H1 (cell line): ENCODE results near the gene CELF3. TPM values are rescaled to one million over a fixed set of nuclear protein-coding genes. Genes with fewer than 3 reads are reported as not detected.
A peak's percentile ranks its signal among the peaks of the same experiment; 100 is the strongest.

Experiments used
- CTCF ChIA-PET: fragments of 300-600 bp; sonication (Branson Sonifier 250); formaldehyde crosslinking; loops from one replicate; lab custom pipeline; 2021; ENCODE audit not compliant: partially characterized antibody; lab: Charles Lee
- POLR2A ChIA-PET: fragments of 300-600 bp; sonication (Branson Sonifier 250); formaldehyde crosslinking; loops from one replicate; lab custom pipeline; 2021; ENCODE audit warnings: inconsistent platforms; ENCODE audit not compliant: partially characterized antibody; lab: Charles Lee
- DNase-seq, 2 experiments: peaks; one replicate each; pipeline versions ENCODE4 v3.0.0 to v3.0.0-alpha.2; 2010 to 2022; ENCODE audit warnings: low spot score in 2 of 2, low read depth in 1 of 2, mixed read lengths in 1 of 2
- FAIRE-seq: peaks from 2 replicates; lab custom pipeline; 2011; peaks lifted over from hg19 to GRCh38; lab: Jason Lieb, UNC
- H2AFZ ChIP-seq: 2 replicates; pipeline ENCODE4 v1.8.1; 2012; ENCODE audit warnings: low read length, inconsistent platforms
- H2AK5ac ChIP-seq: 2 replicates; pipeline ENCODE4 v1.6.1; 2013; ENCODE audit warnings: low read depth, low read length
- H2BK120ac ChIP-seq: replicated peaks from 2 replicates; pipeline ENCODE3; 2013; ENCODE audit warnings: low read depth, low read length, inconsistent platforms
- H2BK12ac ChIP-seq: 2 replicates; pipeline ENCODE4 v1.6.1; 2013; ENCODE audit warnings: low read depth, low read length
- H2BK15ac ChIP-seq: 2 replicates; pipeline ENCODE4 v1.6.1; 2013; ENCODE audit warnings: low read length
- H2BK20ac ChIP-seq: 2 replicates; pipeline ENCODE4 v1.6.1; 2013; ENCODE audit warnings: low read length
- H2BK5ac ChIP-seq: 2 replicates; pipeline ENCODE4 v1.6.1; 2013; ENCODE audit warnings: low read depth, low read length
- H3K14ac ChIP-seq: 2 replicates; pipeline ENCODE4 v1.6.1; 2013; ENCODE audit warnings: inconsistent platforms; ENCODE audit not compliant: insufficient read length
- H3K18ac ChIP-seq: 2 replicates; pipeline ENCODE4 v1.6.1; 2013; ENCODE audit warnings: low read length; ENCODE audit errors: extremely low read depth
- H3K23ac ChIP-seq: 2 replicates; pipeline ENCODE4 v1.6.1; 2013; ENCODE audit warnings: inconsistent platforms; ENCODE audit not compliant: insufficient read length
- H3K23me2 ChIP-seq: 2 replicates; pipeline ENCODE4 v1.6.1; 2013; ENCODE audit warnings: low read depth, low read length
- H3K27ac ChIP-seq: 2 replicates; pipeline ENCODE4 v1.6.1; 2011; ENCODE audit warnings: low read depth, low read length, inconsistent platforms
- H3K27me3 ChIP-seq, 4 experiments: replicated peaks in 1 of 4; 1 replicate in 1 of 4; 2 replicates in 3 of 4; pipeline versions ENCODE4 v1.6.1 to v1.8.1; 2011 to 2013; ENCODE audit warnings: low read length in 3 of 4, mild to moderate bottlenecking in 3 of 4, inconsistent platforms in 2 of 4, mixed read lengths in 2 of 4, moderate library complexity in 1 of 4; ENCODE audit not compliant: control insufficient read depth in 3 of 4, insufficient read depth in 3 of 4; ENCODE audit errors: extremely low read depth in 1 of 4
- H3K36me3 ChIP-seq, 4 experiments: 2 replicates each; pipeline versions ENCODE4 v1.6.1 to v1.8.1; 2011 to 2013; ENCODE audit warnings: mild to moderate bottlenecking in 4 of 4, low read length in 3 of 4, moderate library complexity in 2 of 4, control low read depth in 1 of 4, inconsistent platforms in 1 of 4; ENCODE audit not compliant: insufficient read depth in 4 of 4, control insufficient read depth in 2 of 4
- H3K4ac ChIP-seq: replicated peaks from 2 replicates; pipeline ENCODE3; 2013; ENCODE audit warnings: low read length, low read depth, mixed read lengths, inconsistent platforms; ENCODE audit not compliant: insufficient read length
- H3K4me1 ChIP-seq, 4 experiments: replicated peaks in 1 of 4; 1 replicate in 1 of 4; 2 replicates in 3 of 4; pipeline versions ENCODE4 v1.6.1 to v1.8.1; 2011 to 2013; ENCODE audit warnings: low read length in 3 of 4, inconsistent platforms in 2 of 4, mixed read lengths in 1 of 4; ENCODE audit not compliant: insufficient read depth in 4 of 4, control insufficient read depth in 3 of 4
- H3K4me2 ChIP-seq, 2 experiments: 2 replicates each; pipeline versions ENCODE4 v1.6.1 to v1.8.1; 2011 to 2013; ENCODE audit warnings: low read depth in 2 of 2, low read length in 2 of 2, control low read depth in 1 of 2, inconsistent platforms in 1 of 2, mild to moderate bottlenecking in 1 of 2; ENCODE audit not compliant: insufficient read depth in 1 of 2
- H3K4me3 ChIP-seq, 4 experiments: fragments of 200-600, 300-600 bp in 1 of 4; sonication (generic), shearing (Covaris generic), sonication (Bioruptor Twin) in 1 of 4; 2 replicates each; pipeline versions ENCODE4 v1.5.1 to v1.8.1; 2011 to 2016; ENCODE audit warnings: low read length in 4 of 4, low read depth in 3 of 4, control low read depth in 2 of 4, inconsistent platforms in 2 of 4, mild to moderate bottlenecking in 2 of 4, mixed read lengths in 1 of 4, moderate library complexity in 1 of 4; ENCODE audit not compliant: insufficient read depth in 2 of 4; ENCODE audit errors: extremely low read depth in 1 of 4
- H3K56ac ChIP-seq: replicated peaks from 2 replicates; pipeline ENCODE3; 2013; ENCODE audit warnings: low read depth, mild to moderate bottlenecking, mixed read lengths, low read length, inconsistent platforms; ENCODE audit not compliant: insufficient read length
- H3K79me1 ChIP-seq: 2 replicates; pipeline ENCODE4 v1.6.1; 2013; ENCODE audit warnings: low read depth, low read length, control low read depth
- H3K79me2 ChIP-seq, 2 experiments: 2 replicates each; pipeline versions ENCODE4 v1.6.1 to v1.8.1; 2012 to 2013; ENCODE audit warnings: low read length in 2 of 2, mild to moderate bottlenecking in 2 of 2, inconsistent platforms in 1 of 2; ENCODE audit not compliant: insufficient read depth in 2 of 2, control insufficient read depth in 1 of 2
- H3K9ac ChIP-seq, 4 experiments: replicated peaks in 1 of 4; 1 replicate in 1 of 4; 2 replicates in 3 of 4; pipeline versions ENCODE4 v1.6.1 to v1.8.1; 2011 to 2013; ENCODE audit warnings: low read depth in 3 of 4, low read length in 3 of 4, control low read depth in 2 of 4, mild to moderate bottlenecking in 2 of 4, moderate library complexity in 2 of 4, inconsistent platforms in 1 of 4; ENCODE audit errors: extremely low read depth in 1 of 4
- H3K9me3 ChIP-seq, 2 experiments: 2 replicates each; pipeline versions ENCODE4 v1.6.1 to v1.8.1; 2012 to 2013; ENCODE audit warnings: mild to moderate bottlenecking in 2 of 2, moderate library complexity in 2 of 2, control low read depth in 1 of 2, inconsistent platforms in 1 of 2, low read depth in 1 of 2, low read length in 1 of 2, mixed read lengths in 1 of 2; ENCODE audit not compliant: insufficient read depth in 2 of 2
- H4K20me1 ChIP-seq, 2 experiments: replicated peaks in 1 of 2; 2 replicates each; pipeline versions ENCODE3 to v1.8.1; 2011 to 2013; ENCODE audit warnings: inconsistent platforms in 2 of 2, low read length in 2 of 2, mild to moderate bottlenecking in 1 of 2; ENCODE audit not compliant: insufficient read depth in 2 of 2, control insufficient read depth in 1 of 2
- H4K5ac ChIP-seq: 2 replicates; pipeline ENCODE4 v1.6.1; 2013; ENCODE audit warnings: low read length, low read depth, mixed read lengths, inconsistent platforms; ENCODE audit not compliant: insufficient read length
- H4K8ac ChIP-seq: 2 replicates; pipeline ENCODE4 v1.8.0; 2013; ENCODE audit warnings: mild to moderate bottlenecking, moderate library complexity, low read length, inconsistent platforms; ENCODE audit not compliant: insufficient read depth; ENCODE audit errors: extremely low read depth
- H4K91ac ChIP-seq: replicated peaks from 2 replicates; pipeline ENCODE3; 2013; ENCODE audit warnings: low read length, mixed read lengths, inconsistent platforms; ENCODE audit not compliant: insufficient read length
- CBX8 ChIP-seq: fragments of 300-800, 300-1000 bp; sonication (generic); IDR thresholded peaks from 2 replicates; pipeline ENCODE4 v1.7.1; 2016; ENCODE audit warnings: low read depth, low read length, borderline replicate concordance
- CEBPB ChIP-seq: IDR thresholded peaks from 2 replicates; pipeline ENCODE4 v1.6.1; 2012; ENCODE audit warnings: low read depth, low read length
- CREB1 ChIP-seq: IDR thresholded peaks from 2 replicates; pipeline ENCODE4 v1.6.1; 2012; ENCODE audit warnings: inconsistent platforms
- EGR1 ChIP-seq: IDR thresholded peaks from 2 replicates; pipeline ENCODE4 v1.6.1; 2011; ENCODE audit warnings: low read depth, low read length, borderline replicate concordance
- HDAC6 ChIP-seq: IDR thresholded peaks from one replicate; pipeline ENCODE4 v1.7.1; 2012; ENCODE audit warnings: low read depth, mild to moderate bottlenecking, inconsistent platforms, low read length, moderate library complexity
- RAD21 ChIP-seq, 2 experiments: IDR thresholded peaks in 1 of 2; conservative IDR thresholded peaks in 1 of 2; 2 replicates each; pipeline ENCODE4 v1.6.1; 2011; ENCODE audit warnings: low read depth in 2 of 2, low read length in 2 of 2, improper control_type of control experiment in 1 of 2, inconsistent platforms in 1 of 2, mild to moderate bottlenecking in 1 of 2, moderate library complexity in 1 of 2
- SIRT6 ChIP-seq: IDR thresholded peaks from one replicate; pipeline ENCODE4 v1.7.1; 2012; ENCODE audit warnings: low read length, inconsistent platforms
- SP2 ChIP-seq: IDR thresholded peaks from 2 replicates; pipeline ENCODE4 v1.6.1; 2012; ENCODE audit warnings: mild to moderate bottlenecking, low read length, inconsistent platforms
- TCF12 ChIP-seq: IDR thresholded peaks from 2 replicates; pipeline ENCODE4 v1.6.1; 2011; ENCODE audit warnings: low read depth, mild to moderate bottlenecking, low read length
- WGBS, 2 experiments: shearing (Covaris generic) in 1 of 2; methylation state at CpG; one replicate each; pipeline versions ENCODE4 v1.1.6 to v1.1.7; 2013 to 2015; ENCODE audit warnings: low lambda C conversion rate in 2 of 2, mixed read lengths in 2 of 2, inconsistent platforms in 1 of 2, low coverage in 1 of 2, missing lambda C conversion rate in 1 of 2; ENCODE audit not compliant: insufficient replicate concordance in 2 of 2, insufficient coverage in 1 of 2, insufficient read length in 1 of 2; ENCODE audit errors: extremely low coverage in 1 of 2, missing lambda C conversion rate in 1 of 2; 5-methylcytosine and 5-hydroxymethylcytosine counted together
- polyA plus RNA-seq, 7 experiments: library from polyadenylated mRNA; depleted of rRNA in 3 of 7; stranded (reverse) in 5 of 7; unstranded in 2 of 7; fragments of >200 nt in 5 of 7; fragments of 200-250 nt in 2 of 7; gene quantifications; 1 replicate in 5 of 7; 2 replicates in 1 of 7; 4 replicates in 1 of 7; pipeline versions ENCODE4 v1.2.1 to v1.2.3, GENCODE V29; 2011 to 2013; ENCODE audit warnings: missing spikeins in 2 of 7, mixed read lengths in 2 of 7
- total RNA-seq: library from RNA; stranded (reverse); fragmentation: NEBNext Ultra II Directional; extraction: Animal tissue kit (Norgen Biotek cat#: 25700); gene quantifications from 2 replicates; pipeline ENCODE4 v1.2.1, GENCODE V29; 2021
- TF ChIP-seq, protein P1 (sequence below): IDR thresholded peaks from 2 replicates; pipeline ENCODE4 v1.6.1; 2012; ENCODE audit warnings: inconsistent platforms
- TF ChIP-seq, protein P2 (sequence below), 3 experiments: IDR thresholded peaks; 1 replicate in 2 of 3; 2 replicates in 1 of 3; pipeline versions ENCODE4 v1.5.1 to v1.6.1; 2011; ENCODE audit warnings: low read length in 3 of 3, mild to moderate bottlenecking in 3 of 3, inconsistent platforms in 2 of 3, low read depth in 1 of 3, moderate library complexity in 1 of 3; ENCODE audit not compliant: insufficient read depth in 1 of 3; ENCODE audit errors: control extremely low read depth in 1 of 3

The CELF3 gene
- total and polyA plus RNA-seq, 2 of the 8 experiments (the other 6 are each of a cell fraction or from before 2014, with no cell fraction given): 0.34 to 1.2 TPM

DNA sequence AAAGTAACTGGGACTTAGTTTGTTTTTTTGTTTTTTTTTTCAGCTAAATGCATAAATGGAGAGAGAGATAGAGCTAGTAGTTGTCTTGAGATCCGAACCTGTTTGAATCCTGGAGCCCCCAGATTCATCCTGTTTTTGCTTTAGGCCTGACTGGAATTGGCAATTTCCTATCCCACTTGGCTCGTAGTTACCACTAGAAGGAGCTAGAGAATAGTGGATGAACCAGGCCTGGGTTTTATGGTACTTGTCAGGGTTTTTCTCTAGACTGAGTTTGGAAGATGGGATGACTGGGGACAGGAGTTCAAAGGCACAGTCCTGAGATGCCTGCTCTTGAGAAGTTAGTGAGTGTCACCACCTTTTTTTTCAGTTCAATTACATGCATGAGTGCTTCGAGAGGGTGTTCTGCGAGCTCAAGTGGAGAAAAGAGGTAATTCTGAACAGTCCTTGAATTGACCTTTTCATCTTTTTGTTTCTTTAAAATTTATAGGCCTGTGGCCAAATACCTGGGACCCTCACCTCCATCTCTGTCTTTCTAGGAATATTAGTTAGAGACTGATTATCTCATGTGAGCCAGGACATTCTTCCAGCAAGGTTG, 23.4 kb downstream of the CELF3 start:
- no peak overlapping the region for H2AK5ac ChIP-seq
- no peaks in the 10 kb centered on the region for H3K9me3 ChIP-seq
- no peak overlapping the region for H3K56ac ChIP-seq
- H4K8ac ChIP-seq: no peak overlapping the region
- H2AFZ ChIP-seq: no peak overlapping the region
- H2BK15ac ChIP-seq: no peak overlapping the region
- no peak overlapping the region for H3K23ac ChIP-seq
- DNase-seq: no peak
- no peaks in the 10 kb centered on the region for H3K23me2 ChIP-seq
- no peak overlapping the region for H2BK20ac ChIP-seq
- H3K18ac ChIP-seq: no peak overlapping the region
- no peak overlapping the region for H4K91ac ChIP-seq
- peaks cover 0 to 1% of the 10 kb centered on the region in 2 experiments for H4K20me1 ChIP-seq
- CTCF ChIA-PET: interaction anchor here (0.6 to 9.3 kb wide), 24 partner anchors 9 to 392 kb away, joined by 3 to 90 read pairs (median 4); partner anchors contain the start of genes CELF3, MRPL9, RIIAD1 and RORC
- peak; percentile 24 for FAIRE-seq
- H2BK120ac ChIP-seq: no peak overlapping the region
- H3K36me3 ChIP-seq: peaks cover 4 to 19% (median 11%) of the 10 kb centered on the region in 4 experiments
- H4K5ac ChIP-seq: no peak overlapping the region
- no peak overlapping the region for H2BK5ac ChIP-seq
- WGBS, 2 experiments: 82% methylated on average over 4 of the region's 4 CpGs; no CpG with 5 or more reads in 1 of the 2 experiments
- H3K14ac ChIP-seq: no peak overlapping the region
- no peaks in the 10 kb centered on the region for H3K79me2 ChIP-seq
- H2BK12ac ChIP-seq: no peak overlapping the region
- H3K4ac ChIP-seq: no peak overlapping the region
- no peaks in the 10 kb centered on the region for H3K27me3 ChIP-seq
- H3K9ac ChIP-seq: no peak overlapping the region
- POLR2A ChIA-PET: interaction anchor here (1.8 kb wide), 1 partner anchor 22 kb away, joined by 4 read pairs; no protein-coding TSS in a partner anchor
- H3K4me2 ChIP-seq: no peak overlapping the region
- H3K79me1 ChIP-seq: no peaks in the 10 kb centered on the region
- H3K27ac ChIP-seq: no peak overlapping the region
- H3K4me1 ChIP-seq: no peaks in the 10 kb centered on the region
- H3K4me3 ChIP-seq: no peak overlapping the region
- TF ChIP-seq SP2 (no peak), CBX8 (no peak), TCF12 (no peak), CREB1 (no peak), EGR1 (no peak), RAD21 (IDR thresholded peaks at IDR 0.05 in 1 of 2, conservative IDR thresholded peaks at IDR 0.05 in 1 of 2; ENCODE audit: low read depth in 2 of 2, low read length in 2 of 2) (peak; percentile 85 to 93), CEBPB (no peak), SIRT6 (no peak), HDAC6 (no peak)
- TF ChIP-seq, protein P1, sequence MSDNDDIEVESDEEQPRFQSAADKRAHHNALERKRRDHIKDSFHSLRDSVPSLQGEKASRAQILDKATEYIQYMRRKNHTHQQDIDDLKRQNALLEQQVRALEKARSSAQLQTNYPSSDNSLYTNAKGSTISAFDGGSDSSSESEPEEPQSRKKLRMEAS: no peak
- TF ChIP-seq, protein P2, sequence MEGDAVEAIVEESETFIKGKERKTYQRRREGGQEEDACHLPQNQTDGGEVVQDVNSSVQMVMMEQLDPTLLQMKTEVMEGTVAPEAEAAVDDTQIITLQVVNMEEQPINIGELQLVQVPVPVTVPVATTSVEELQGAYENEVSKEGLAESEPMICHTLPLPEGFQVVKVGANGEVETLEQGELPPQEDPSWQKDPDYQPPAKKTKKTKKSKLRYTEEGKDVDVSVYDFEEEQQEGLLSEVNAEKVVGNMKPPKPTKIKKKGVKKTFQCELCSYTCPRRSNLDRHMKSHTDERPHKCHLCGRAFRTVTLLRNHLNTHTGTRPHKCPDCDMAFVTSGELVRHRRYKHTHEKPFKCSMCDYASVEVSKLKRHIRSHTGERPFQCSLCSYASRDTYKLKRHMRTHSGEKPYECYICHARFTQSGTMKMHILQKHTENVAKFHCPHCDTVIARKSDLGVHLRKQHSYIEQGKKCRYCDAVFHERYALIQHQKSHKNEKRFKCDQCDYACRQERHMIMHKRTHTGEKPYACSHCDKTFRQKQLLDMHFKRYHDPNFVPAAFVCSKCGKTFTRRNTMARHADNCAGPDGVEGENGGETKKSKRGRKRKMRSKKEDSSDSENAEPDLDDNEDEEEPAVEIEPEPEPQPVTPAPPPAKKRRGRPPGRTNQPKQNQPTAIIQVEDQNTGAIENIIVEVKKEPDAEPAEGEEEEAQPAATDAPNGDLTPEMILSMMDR (IDR thresholded peaks at IDR 0.05; ENCODE audit: control extremely low read depth in 1 of 3, insufficient read depth in 1 of 3, low read depth in 1 of 3, low read length in 3 of 3): peak in 2 of 3 experiments; percentile 82 to 88; a peak in 3 of 4 replicates
